CD14-positive monocyte (primary cell): ENCODE results near the gene ANKRD55. TPM values are rescaled to one million over a fixed set of nuclear protein-coding genes. Genes with fewer than 3 reads are reported as not detected.
A peak's percentile ranks its signal among the peaks of the same experiment; 100 is the strongest.

Experiments used
- DNase-seq, 3 donors: peaks; one replicate each; pipeline ENCODE4 v3.0.0-alpha.2; 2011 to 2022
- H2AFZ ChIP-seq: 2 replicates; pipeline ENCODE4 v1.6.0; 2012; ENCODE audit warnings: mild to moderate bottlenecking, low read depth, low read length, inconsistent platforms; ENCODE audit not compliant: insufficient read depth, poor library complexity, severe bottlenecking
- H3K27ac ChIP-seq, 2 donors: 1 replicate in 1 of 2; 2 replicates in 1 of 2; pipeline ENCODE4 v1.5.1; 2012 to 2013; ENCODE audit warnings: low read length in 2 of 2, control low read depth in 1 of 2, inconsistent platforms in 1 of 2, low read depth in 1 of 2, mild to moderate bottlenecking in 1 of 2
- H3K27me3 ChIP-seq, 2 donors: one replicate each; pipeline versions ENCODE4 v1.6.0 to v1.6.1; 2011 to 2013; ENCODE audit warnings: low read length in 2 of 2; ENCODE audit not compliant: control insufficient read depth in 2 of 2, insufficient read depth in 2 of 2
- H3K36me3 ChIP-seq, 2 donors: replicated peaks in 1 of 2; 1 replicate in 1 of 2; 2 replicates in 1 of 2; pipeline versions ENCODE4 v1.5.1 to v1.6.1; 2012 to 2013; ENCODE audit warnings: low read length in 2 of 2, control low read depth in 1 of 2, inconsistent platforms in 1 of 2, mild to moderate bottlenecking in 1 of 2; ENCODE audit not compliant: insufficient read depth in 2 of 2, control insufficient read depth in 1 of 2
- H3K4me1 ChIP-seq, 2 donors: 1 replicate in 1 of 2; 2 replicates in 1 of 2; pipeline versions ENCODE4 v1.5.1 to v1.6.1; 2012 to 2013; ENCODE audit warnings: low read length in 2 of 2, control low read depth in 1 of 2, inconsistent platforms in 1 of 2, mild to moderate bottlenecking in 1 of 2, moderate library complexity in 1 of 2; ENCODE audit not compliant: insufficient read depth in 2 of 2, control insufficient read depth in 1 of 2
- H3K4me2 ChIP-seq: replicated peaks from 2 replicates; pipeline ENCODE3; 2012; ENCODE audit warnings: low read length, moderate library complexity, mild to moderate bottlenecking; ENCODE audit not compliant: poor library complexity, severe bottlenecking; ENCODE audit errors: extremely low read depth
- H3K4me3 ChIP-seq, 3 experiments: fragments of 200-600 bp in 1 of 3; sonication (generic) in 1 of 3; replicated peaks in 1 of 3; 1 replicate in 2 of 3; 2 replicates in 1 of 3; pipeline ENCODE4 v1.5.1; 2011 to 2013; ENCODE audit warnings: low read length in 3 of 3, mild to moderate bottlenecking in 3 of 3, control low read depth in 2 of 3, low read depth in 2 of 3, inconsistent platforms in 1 of 3, moderate library complexity in 1 of 3
- H3K79me2 ChIP-seq: 2 replicates; pipeline ENCODE4 v1.6.0; 2012; ENCODE audit warnings: mild to moderate bottlenecking, control low read depth, inconsistent platforms, low read length, moderate library complexity; ENCODE audit not compliant: insufficient read depth
- H3K9ac ChIP-seq: 2 replicates; pipeline ENCODE4 v1.6.0; 2017; ENCODE audit warnings: low read length, mild to moderate bottlenecking; ENCODE audit not compliant: insufficient read depth, poor library complexity, severe bottlenecking
- H3K9me3 ChIP-seq, 2 donors: replicated peaks in 1 of 2; 1 replicate in 1 of 2; 2 replicates in 1 of 2; pipeline versions ENCODE4 v1.5.1 to v1.6.1; 2012 to 2013; ENCODE audit warnings: low read length in 2 of 2, control low read depth in 1 of 2; ENCODE audit not compliant: control insufficient read depth in 1 of 2, insufficient read depth in 1 of 2
- H4K20me1 ChIP-seq: 2 replicates; pipeline ENCODE4 v1.6.0; 2012; ENCODE audit warnings: mild to moderate bottlenecking, low read length, control low read depth, moderate library complexity; ENCODE audit not compliant: insufficient read depth
- H3K27ac Mint-ChIP-seq, 7 donors: one replicate each; pipeline ENCODE4 v1.8.0; 2020; ENCODE audit warnings: mild to moderate bottlenecking in 7 of 7, mixed read lengths in 7 of 7, moderate library complexity in 6 of 7, inconsistent platforms in 2 of 7
- H3K27me3 Mint-ChIP-seq, 3 donors: one replicate each; pipeline ENCODE4 v1.8.0; 2021 to 2022; ENCODE audit warnings: low read depth in 3 of 3, mild to moderate bottlenecking in 3 of 3, mixed read lengths in 3 of 3, moderate library complexity in 3 of 3, inconsistent platforms in 1 of 3
- H3K36me3 Mint-ChIP-seq, 2 donors: one replicate each; pipeline ENCODE4 v1.8.0; 2020; ENCODE audit warnings: mixed read lengths in 2 of 2, inconsistent platforms in 1 of 2, mild to moderate bottlenecking in 1 of 2
- H3K4me1 Mint-ChIP-seq: one replicate; pipeline ENCODE4 v1.8.0; 2020; ENCODE audit warnings: mild to moderate bottlenecking, mixed read lengths
- H3K4me3 Mint-ChIP-seq, 2 donors: one replicate each; pipeline ENCODE4 v1.8.0; 2020; ENCODE audit warnings: mild to moderate bottlenecking in 2 of 2, mixed read lengths in 2 of 2, moderate library complexity in 1 of 2
- H3K9me3 Mint-ChIP-seq, 7 donors: one replicate each; pipeline ENCODE4 v1.8.0; 2020 to 2022; ENCODE audit warnings: mixed read lengths in 7 of 7, mild to moderate bottlenecking in 6 of 7, moderate library complexity in 6 of 7, inconsistent platforms in 2 of 7
- CTCF ChIP-seq: fragments of 200-600 bp; IDR thresholded peaks from one replicate; pipeline ENCODE4 v1.8.0; 2022; ENCODE audit warnings: antibody characterized with exemption, mild to moderate bottlenecking
- WGBS: methylation state at CpG from one replicate; pipeline ENCODE4 v1.1.5; 2013; ENCODE audit warnings: missing lambda C conversion rate; ENCODE audit not compliant: insufficient coverage; 5-methylcytosine and 5-hydroxymethylcytosine counted together
- intact Hi-C, 2 donors: fragments of 100-400 bp; cut with micrococcal nuclease; formaldehyde crosslinking; loops; one replicate each; pipeline versions ENCODE4 v1.15.0 to v1.15.1; 2023
- polyA plus RNA-seq, 3 donors: library from polyadenylated mRNA; depleted of rRNA in 1 of 3; unstranded in 2 of 3; stranded (reverse) in 1 of 3; fragments of 300-500 nt in 2 of 3; fragments of >200 nt in 1 of 3; fragmentation: Illumina TruSeq in 2 of 3; gene quantifications; 1 replicate in 2 of 3; 2 replicates in 1 of 3; pipeline ENCODE4 v1.2.3, GENCODE V29; 2012 to 2021

Gene ANKRD55
- polyA plus RNA-seq, 3 donors = 0.20 to 0.55 (median 0.28) TPM

- Histone ChIP-seq H4K20me1 (no peaks in the 10 kb centered on the region), H3K27ac (peak overlapping the region; percentile 77 to 89), H3K4me1 (peaks cover 79 to 82% of the 10 kb centered on the region in 2 donors), H3K79me2 (no peaks in the 10 kb centered on the region), H3K4me2 (peak overlapping the region; percentile 64), H3K36me3 (no peaks in the 10 kb centered on the region), H3K4me3 (peak overlapping the region in 2 of 3 experiments; percentile 41 to 57), H3K27me3 (no peaks in the 10 kb centered on the region), H3K9ac (peak overlapping the region; percentile 30), H3K9me3 (no peaks in the 10 kb centered on the region), H2AFZ (no peak overlapping the region)
- Mint-ChIP-seq H3K4me1 (peaks cover 82% of the 10 kb centered on the region), H3K9me3 (no peaks in the 10 kb centered on the region), H3K27ac (peak overlapping the region; percentile 93 to 99 (median 95)), H3K36me3 (no peaks in the 10 kb centered on the region), H3K4me3 (peak overlapping the region; percentile 57 to 75), H3K27me3 (peaks cover 0 to 2% (median 1%) of the 10 kb centered on the region in 3 donors)
- peak; percentile 63 to 75 (median 75) for DNase-seq
- intact Hi-C loops = loop anchor here in 1 of 2 donors (10.0 kb wide), 1 partner anchor 180 kb away; the partner anchor contains the start of gene IL6ST
- TF ChIP-seq CTCF = no peak
These were observed 58.1 kb downstream of the ANKRD55 start for GRCh38 chr5:56175021-56175420.

GRCh38 chr5:56172241-56172640 lies 60.9 kb downstream of the ANKRD55 start:
- Histone ChIP-seq H3K9me3 (no peaks in the 10 kb centered on the region), H3K27ac (peak overlapping the region; percentile 63 to 77), H3K27me3 (no peaks in the 10 kb centered on the region), H2AFZ (no peak overlapping the region), H4K20me1 (no peaks in the 10 kb centered on the region), H3K9ac (no peak overlapping the region), H3K4me2 (peak overlapping the region; percentile 65), H3K4me3 (peak overlapping the region in 1 of 3 experiments; percentile 45), H3K36me3 (no peaks in the 10 kb centered on the region), H3K4me1 (peaks cover 95 to 100% of the 10 kb centered on the region in 2 donors), H3K79me2 (no peaks in the 10 kb centered on the region)
- no peak for TF ChIP-seq CTCF
- peaks cover 94% of the 10 kb centered on the region for H3K4me1 Mint-ChIP-seq
- DNase-seq = peak in 2 of 3 donors; percentile 52 to 75
- H3K27me3 Mint-ChIP-seq = peaks cover 0 to 2% (median 1%) of the 10 kb centered on the region in 3 donors
- no peaks in the 10 kb centered on the region for H3K9me3 Mint-ChIP-seq
- H3K27ac Mint-ChIP-seq = peak overlapping the region; percentile 81 to 93 (median 88)
- peak overlapping the region in 1 of 2 donors; percentile 15 for H3K4me3 Mint-ChIP-seq
- WGBS = no CpG with 5 or more reads among the region's 1 CpG
- intact Hi-C loops = loop anchor here in 1 of 2 donors (10.0 kb wide), 1 partner anchor 177 kb away; the partner anchor contains the start of gene IL6ST
- no peaks in the 10 kb centered on the region for H3K36me3 Mint-ChIP-seq
